ENCODE results near the gene ZNF425.

GRCh38 chr7:149097088-149097487 lies 29.0 kb downstream of the ZNF425 start:
- TF ChIP-seq CTCF (conservative IDR thresholded peaks at IDR 0.05), result no peak
- TF ChIP-seq EZH2 (IDR thresholded peaks at IDR 0.05; ENCODE audit: low read depth), result no peak
